K562 (cell line): ENCODE data around the gene IL17REL. TPM values are rescaled to one million over a fixed set of nuclear protein-coding genes. Genes with fewer than 3 reads are reported as not detected.

Experiments
- C11orf30 ChIP-seq: fragments of 450-650 bp; IDR thresholded peaks from 2 replicates; pipeline ENCODE4 v1.6.1; 2016; ENCODE audit warnings: low read depth, mild to moderate bottlenecking
- GTF2B ChIP-seq: IDR thresholded peaks from 2 replicates; pipeline ENCODE4 v1.6.1; 2011; ENCODE audit not compliant: insufficient read length; ENCODE audit errors: extremely low read depth
- HCFC1 ChIP-seq: IDR thresholded peaks from 2 replicates; pipeline ENCODE4 v1.6.1; 2012; ENCODE audit warnings: low read depth, low read length, improper control_type of control experiment
- MTA3 ChIP-seq: fragments of 450-650 bp; formaldehyde crosslinking; IDR thresholded peaks from 2 replicates; pipeline ENCODE4 v1.6.1; 2017; ENCODE audit warnings: mild to moderate bottlenecking, borderline replicate concordance
- RFX5 ChIP-seq: IDR thresholded peaks from 2 replicates; pipeline ENCODE4 v1.6.1; 2011; ENCODE audit warnings: low read depth, mild to moderate bottlenecking, improper control_type of control experiment, low read length
- SETDB1 ChIP-seq: IDR thresholded peaks from one replicate; pipeline ENCODE4 v1.6.1; 2012; ENCODE audit warnings: low read length, control low read depth, inconsistent platforms
- ZNF277 ChIP-seq: fragments of 250-450 bp; sonication (Bioruptor Pico); IDR thresholded peaks from 2 replicates; pipeline ENCODE4 v1.8.0; 2022; ENCODE audit warnings: inconsistent platforms, mild to moderate bottlenecking, moderate library complexity, borderline replicate concordance
- ZNF318 ChIP-seq, 2 experiments: fragments of 450-650 bp; IDR thresholded peaks; 2 replicates each; pipeline ENCODE4 v1.6.1; 2016; ENCODE audit warnings: mild to moderate bottlenecking in 2 of 2, borderline replicate concordance in 1 of 2, low read depth in 1 of 2, moderate library complexity in 1 of 2
- polyA plus RNA-seq, 8 experiments: library from polyadenylated mRNA; depleted of rRNA in 4 of 8; stranded (reverse) in 5 of 8; unstranded in 3 of 8; fragments of >200 nt; fragmentation: Nextera tagmentation in 2 of 8; fragmentation: Illumina TruSeq in 1 of 8; extraction: Ambion mirVana in 2 of 8; extraction: Trizol in 1 of 8; gene quantifications; 2 replicates each; pipeline versions ENCODE4 v1.2.1 to v1.2.3, GENCODE V29; 2011 to 2014; ENCODE audit warnings: inconsistent platforms in 1 of 8, missing spikeins in 1 of 8
- total RNA-seq, 7 experiments: library from RNA; depleted of rRNA in 6 of 7; stranded (reverse); fragments of >200 nt in 6 of 7; fragmentation: Illumina TruSeq in 2 of 7; extraction: Trizol in 2 of 7; gene quantifications; 2 replicates each; pipeline versions ENCODE4 v1.2.1 to v1.2.3, GENCODE V29; 2011 to 2021; ENCODE audit warnings: low replicate concordance in 1 of 7

The IL17REL gene
- total and polyA plus RNA-seq, 9 of the 15 experiments (the other 6 are each of a cell fraction or from before 2014, with no cell fraction given) = 0.05 to 0.42 (median 0.11) TPM; not detected in 4

GRCh38 chr22:49970528-49971231 lies 41.9 kb downstream of the IL17REL start (continued):
- peak in 1 of 2 experiments; percentile 97; a peak in 2 of 4 replicates for TF ChIP-seq ZNF318 (IDR thresholded peaks at IDR 0.05; ENCODE audit: borderline replicate concordance in 1 of 2, low read depth in 1 of 2)
- TF ChIP-seq GTF2B = no peak
- TF ChIP-seq MTA3 = peak; percentile 80
- peak; percentile 93 for TF ChIP-seq C11orf30
- TF ChIP-seq HCFC1 = 0 out of 2 replicates have a peak, but pooled peaks have one; percentile 35
- no peak for TF ChIP-seq SETDB1
- TF ChIP-seq RFX5 = no peak
- no peak for TF ChIP-seq ZNF277
